Measurements from ENCODE around the gene ADAMTS2. TPM values are rescaled to one million over a fixed set of nuclear protein-coding genes. Genes with fewer than 3 reads are reported as not detected.

ADAMTS2 gene
- total and polyA plus RNA-seq, 12 donors = 4.3 to 70.3 (median 22.4) TPM

DNA sequence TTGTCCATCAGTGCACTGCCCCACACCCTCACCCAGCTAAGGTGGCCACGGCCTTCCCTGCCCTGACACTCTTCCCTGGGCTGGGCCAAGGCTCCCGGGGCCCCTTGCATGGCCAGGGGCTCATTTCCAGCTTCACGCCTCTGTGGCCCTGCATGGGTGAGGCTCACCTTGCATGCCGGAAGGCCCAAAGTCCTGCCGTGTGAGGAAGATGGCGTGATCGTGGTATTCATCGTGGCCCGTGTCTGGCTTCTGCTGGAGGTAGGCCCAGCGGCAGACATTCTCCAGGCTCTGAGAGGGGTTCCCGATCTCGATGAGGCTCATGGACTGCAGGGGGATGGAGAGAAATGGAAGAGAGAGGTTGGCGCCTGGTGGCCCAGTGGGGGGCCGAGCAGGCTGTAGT is 186.7 kb downstream of the ADAMTS2 start:
- no peaks in the 10 kb centered on the region for H3K4me1 ChIP-seq (replicated peaks in 1 of 2)
- no peaks in the 10 kb centered on the region for H3K27me3 ChIP-seq
- no peak for DNase-seq
- WGBS, 4 donors = 82 to 96% (median 94%) methylated on average over 3 to 14 of the region's 14 CpGs
- H3K27ac ChIP-seq = no peak overlapping the region
- H3K4me3 ChIP-seq = no peak overlapping the region
- H3K9me3 ChIP-seq (replicated peaks in 1 of 3) = no peaks in the 10 kb centered on the region
- TF ChIP-seq POLR2A (IDR thresholded peaks at IDR 0.05) = no peak
- TF ChIP-seq, protein P1, sequence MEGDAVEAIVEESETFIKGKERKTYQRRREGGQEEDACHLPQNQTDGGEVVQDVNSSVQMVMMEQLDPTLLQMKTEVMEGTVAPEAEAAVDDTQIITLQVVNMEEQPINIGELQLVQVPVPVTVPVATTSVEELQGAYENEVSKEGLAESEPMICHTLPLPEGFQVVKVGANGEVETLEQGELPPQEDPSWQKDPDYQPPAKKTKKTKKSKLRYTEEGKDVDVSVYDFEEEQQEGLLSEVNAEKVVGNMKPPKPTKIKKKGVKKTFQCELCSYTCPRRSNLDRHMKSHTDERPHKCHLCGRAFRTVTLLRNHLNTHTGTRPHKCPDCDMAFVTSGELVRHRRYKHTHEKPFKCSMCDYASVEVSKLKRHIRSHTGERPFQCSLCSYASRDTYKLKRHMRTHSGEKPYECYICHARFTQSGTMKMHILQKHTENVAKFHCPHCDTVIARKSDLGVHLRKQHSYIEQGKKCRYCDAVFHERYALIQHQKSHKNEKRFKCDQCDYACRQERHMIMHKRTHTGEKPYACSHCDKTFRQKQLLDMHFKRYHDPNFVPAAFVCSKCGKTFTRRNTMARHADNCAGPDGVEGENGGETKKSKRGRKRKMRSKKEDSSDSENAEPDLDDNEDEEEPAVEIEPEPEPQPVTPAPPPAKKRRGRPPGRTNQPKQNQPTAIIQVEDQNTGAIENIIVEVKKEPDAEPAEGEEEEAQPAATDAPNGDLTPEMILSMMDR (IDR thresholded peaks at IDR 0.05) = no peak
- intact Hi-C loops (cut with DNase I) = no loop called here
- no peaks in the 10 kb centered on the region for H3K36me3 ChIP-seq (replicated peaks in 1 of 2)

DNA sequence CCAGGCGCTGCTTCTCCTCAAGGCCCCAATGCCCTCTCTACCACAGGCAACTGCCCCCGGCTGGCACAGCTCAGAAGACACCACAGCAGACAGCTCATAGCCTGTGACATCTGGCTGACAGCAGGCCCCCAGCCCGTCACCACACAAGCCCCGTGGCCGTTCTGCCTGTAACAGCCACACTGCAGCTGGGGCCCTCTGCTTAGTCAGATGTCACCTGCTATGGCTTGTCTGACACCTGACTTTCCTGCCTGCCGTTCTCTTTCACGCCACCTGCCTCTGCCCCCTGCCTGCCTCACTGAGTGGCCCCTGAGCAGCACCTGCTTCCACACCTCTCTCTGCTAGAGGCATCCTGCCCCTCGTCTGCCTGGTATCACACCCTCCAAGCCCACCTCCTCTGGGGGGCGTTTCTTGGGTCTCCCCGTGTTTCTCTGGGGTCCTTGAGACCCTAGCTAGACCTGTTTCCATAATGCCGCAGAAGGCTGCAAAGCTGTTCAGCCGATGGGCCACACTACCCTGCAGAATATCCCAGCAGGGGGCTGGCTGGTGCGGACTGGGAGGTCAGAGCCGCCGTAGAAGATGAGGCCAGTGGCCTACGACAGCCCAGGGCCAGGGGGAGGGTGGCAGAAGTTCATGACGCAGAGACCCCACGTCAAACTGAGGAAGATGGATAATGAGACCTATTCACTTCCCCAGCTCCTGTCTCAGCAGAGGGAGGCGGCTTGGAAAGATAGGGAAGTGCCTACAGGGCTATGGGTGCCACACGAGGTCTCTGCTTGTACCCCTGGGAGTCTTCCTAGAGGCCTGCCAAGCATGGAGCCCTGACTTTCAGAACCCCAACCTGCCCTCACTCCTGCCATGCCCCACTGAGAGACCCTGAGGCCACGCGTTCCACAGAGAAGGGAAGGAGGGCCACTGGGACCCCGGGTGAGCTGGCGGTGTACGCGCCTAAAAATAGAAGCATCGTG is 190.0 kb downstream of the ADAMTS2 start:
- Histone ChIP-seq H3K4me3 (no peak overlapping the region), H3K4me1 (replicated peaks in 1 of 2) (no peaks in the 10 kb centered on the region), H3K9me3 (replicated peaks in 1 of 3) (no peaks in the 10 kb centered on the region), H3K27me3 (no peaks in the 10 kb centered on the region), H3K27ac (no peak overlapping the region), H3K36me3 (replicated peaks in 1 of 2) (no peaks in the 10 kb centered on the region)
- 76 to 80% (median 78%) methylated on average over 21 to 27 of the region's 27 CpGs for WGBS, 4 donors
- TF ChIP-seq, protein P1 (IDR thresholded peaks at IDR 0.05) = no peak
- TF ChIP-seq POLR2A (IDR thresholded peaks at IDR 0.05) = no peak
- peak in 1 of 7 donors; percentile 11 for DNase-seq
- intact Hi-C loops (cut with DNase I) = no loop called here

GRCh38 chr5:179154346-179154990 is 190.8 kb downstream of the ADAMTS2 start:
- intact Hi-C loops (cut with DNase I) = no loop called here
- Histone ChIP-seq H3K9me3 (replicated peaks in 1 of 3) (no peaks in the 10 kb centered on the region), H3K4me1 (replicated peaks in 1 of 2) (no peaks in the 10 kb centered on the region), H3K36me3 (replicated peaks in 1 of 2) (no peaks in the 10 kb centered on the region), H3K27ac (no peak overlapping the region), H3K4me3 (no peak overlapping the region), H3K27me3 (no peaks in the 10 kb centered on the region)
- peak in 2 of 7 donors; percentile 9 to 15 for DNase-seq
- TF ChIP-seq, protein P1 (IDR thresholded peaks at IDR 0.05) = no peak
- no peak for TF ChIP-seq POLR2A (IDR thresholded peaks at IDR 0.05)
- WGBS, 4 donors = 67 to 86% (median 85%) methylated on average over 8 to 17 of the region's 17 CpGs; no CpG with 5 or more reads in 1 of the 4 donors

DNA sequence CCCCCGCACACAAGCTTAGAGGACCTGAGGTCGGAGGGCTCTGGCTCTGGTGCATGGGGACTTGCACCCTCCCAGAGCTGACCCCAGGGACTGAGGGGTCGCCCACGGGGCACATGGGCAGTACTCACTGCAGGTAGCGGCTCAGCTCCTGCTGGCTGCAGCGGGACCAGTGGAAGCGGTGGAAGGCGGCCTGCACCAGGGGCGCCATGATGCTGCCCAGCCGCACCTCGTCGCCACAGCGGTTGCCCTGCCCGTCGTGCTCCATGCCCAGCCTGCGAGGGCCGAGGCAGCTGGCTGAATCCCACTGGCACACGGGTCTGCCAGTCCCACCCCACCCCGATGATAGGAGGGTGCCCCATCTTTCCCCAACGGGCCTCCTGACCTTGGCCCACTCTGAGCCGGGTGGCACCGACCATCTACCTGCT is 191.3 kb downstream of the ADAMTS2 start:
- Histone ChIP-seq H3K36me3 (replicated peaks in 1 of 2) (no peaks in the 10 kb centered on the region), H3K9me3 (replicated peaks in 1 of 3) (no peaks in the 10 kb centered on the region), H3K4me1 (replicated peaks in 1 of 2) (no peaks in the 10 kb centered on the region), H3K4me3 (no peak overlapping the region), H3K27ac (no peak overlapping the region), H3K27me3 (no peaks in the 10 kb centered on the region)
- intact Hi-C loops (cut with DNase I) = no loop called here
- TF ChIP-seq POLR2A (IDR thresholded peaks at IDR 0.05) = no peak
- TF ChIP-seq, protein P1 (IDR thresholded peaks at IDR 0.05) = no peak
- DNase-seq = no peak
- 60 to 91% (median 83%) methylated on average over 2 to 22 of the region's 22 CpGs for WGBS, 4 donors
